Loucy (cell line): ENCODE measurements around the gene TMEM240.

Experiments
- CTCF ChIP-seq: fragments of 200-600 bp; sonication (generic); conservative IDR thresholded peaks from 2 replicates; pipeline ENCODE4 v1.5.1; 2014; ENCODE audit warnings: mild to moderate bottlenecking, antibody characterized with exemption, low read length
- EZH2phosphoT487 ChIP-seq: fragments of 200-600 bp; IDR thresholded peaks from 2 replicates; pipeline ENCODE4 v1.6.1; 2018; ENCODE audit warnings: antibody characterized with exemption, mild to moderate bottlenecking, moderate library complexity, borderline replicate concordance

- TF ChIP-seq CTCF = no peak
- TF ChIP-seq EZH2phosphoT487 = no peak
Observed at GRCh38 chr1:1552263-1552639, 11.8 kb upstream of the TMEM240 start.
